ENCODE data around the gene DYNLRB1.
"Not testable (repeated sequence)": the region's sequence is repeated elsewhere in the genome, so short reads cannot be mapped to it uniquely, and the experiment has no call there.

- not testable (repeated sequence) for TF ChIP-seq POLR2A, CTCF (IDR thresholded peaks at IDR 0.05)
Measured at GRCh38 chr20:34519841-34520240, 3.6 kb downstream of the DYNLRB1 start.
